NT2/D1 (cell line): ENCODE measurements around the gene ATXN7L2.

Source experiments
- DNase-seq: peaks from one replicate; pipeline ENCODE4 v3.0.0-alpha.2; 2011; ENCODE audit warnings: low read depth, low spot score
- H3K27me3 ChIP-seq: 2 replicates; pipeline ENCODE4 v1.6.0; 2011; ENCODE audit warnings: mild to moderate bottlenecking; ENCODE audit not compliant: insufficient read length, insufficient read depth
- H3K36me3 ChIP-seq: 2 replicates; pipeline ENCODE4 v1.6.1; 2011; ENCODE audit warnings: mild to moderate bottlenecking, low read length, mixed read lengths; ENCODE audit not compliant: insufficient read depth, insufficient read length
- H3K4me1 ChIP-seq: 2 replicates; pipeline ENCODE4 v1.5.1; 2011; ENCODE audit not compliant: insufficient read depth, insufficient read length
- H3K4me3 ChIP-seq: 2 replicates; pipeline ENCODE4 v1.5.1; 2011; ENCODE audit warnings: low read depth; ENCODE audit not compliant: insufficient read length
- H3K9ac ChIP-seq: 2 replicates; pipeline ENCODE4 v1.6.0; 2011; ENCODE audit warnings: low read depth; ENCODE audit not compliant: insufficient read length
- H3K9me3 ChIP-seq: 2 replicates; pipeline ENCODE4 v1.5.1; 2011; ENCODE audit warnings: mild to moderate bottlenecking, low read length; ENCODE audit not compliant: insufficient read depth
- SUZ12 ChIP-seq: IDR thresholded peaks from 2 replicates; pipeline ENCODE4 v1.6.1; 2011; ENCODE audit not compliant: insufficient read length, insufficient read depth; ENCODE audit errors: extremely low read depth
- YY1 ChIP-seq: IDR thresholded peaks from 2 replicates; pipeline ENCODE4 v1.6.1; 2011; ENCODE audit not compliant: insufficient read length, insufficient read depth
- ZNF274 ChIP-seq: IDR thresholded peaks from 2 replicates; pipeline ENCODE4 v1.6.1; 2011; ENCODE audit warnings: mild to moderate bottlenecking, low read depth, low read length

The ATXN7L2 gene

GRCh38 chr1:109478806-109479205 lies 4.9 kb upstream of the ATXN7L2 start:
- no peak for TF ChIP-seq SUZ12
- TF ChIP-seq ZNF274, result no peak
- TF ChIP-seq YY1, result no peak
- Histone ChIP-seq H3K4me1 (peaks cover 6% of the 10 kb centered on the region), H3K9me3 (no peaks in the 10 kb centered on the region), H3K27me3 (peaks cover 9% of the 10 kb centered on the region), H3K36me3 (no peaks in the 10 kb centered on the region), H3K4me3 (no peak overlapping the region), H3K9ac (no peak overlapping the region)
- DNase-seq, result no peak

GRCh38 chr1:109479311-109479710 lies 4.4 kb upstream of the ATXN7L2 start:
- peaks cover 9% of the 10 kb centered on the region for H3K27me3 ChIP-seq
- no peaks in the 10 kb centered on the region for H3K9me3 ChIP-seq
- no peak overlapping the region for H3K9ac ChIP-seq
- H3K4me1 ChIP-seq, result peaks cover 6% of the 10 kb centered on the region
- TF ChIP-seq SUZ12, result no peak
- TF ChIP-seq YY1, result no peak
- no peak for TF ChIP-seq ZNF274
- no peak for DNase-seq
- H3K36me3 ChIP-seq, result no peaks in the 10 kb centered on the region
- H3K4me3 ChIP-seq, result no peak overlapping the region

GRCh38 chr1:109479901-109480300 lies 3.8 kb upstream of the ATXN7L2 start:
- no peak for DNase-seq
- no peak overlapping the region for H3K4me3 ChIP-seq
- H3K27me3 ChIP-seq, result peaks cover 9% of the 10 kb centered on the region
- H3K9me3 ChIP-seq, result no peaks in the 10 kb centered on the region
- H3K4me1 ChIP-seq, result peaks cover 9% of the 10 kb centered on the region
- TF ChIP-seq ZNF274 (no peak), SUZ12 (no peak), YY1 (no peak)
- H3K36me3 ChIP-seq, result no peaks in the 10 kb centered on the region
- no peak overlapping the region for H3K9ac ChIP-seq

GRCh38 chr1:109481646-109482045 lies 2.1 kb upstream of the ATXN7L2 start:
- DNase-seq, result no peak
- peaks cover 9% of the 10 kb centered on the region for H3K27me3 ChIP-seq
- no peak overlapping the region for H3K4me3 ChIP-seq
- H3K4me1 ChIP-seq, result peaks cover 8% of the 10 kb centered on the region
- peaks cover 12% of the 10 kb centered on the region for H3K36me3 ChIP-seq
- H3K9ac ChIP-seq, result no peak overlapping the region
- no peak for TF ChIP-seq YY1
- no peak for TF ChIP-seq SUZ12
- TF ChIP-seq ZNF274, result no peak
- H3K9me3 ChIP-seq, result no peaks in the 10 kb centered on the region

- H3K4me1 ChIP-seq, result peaks cover 12% of the 10 kb centered on the region
- no peak for TF ChIP-seq YY1
- no peak for TF ChIP-seq SUZ12
- TF ChIP-seq ZNF274, result no peak
- no peak overlapping the region for H3K9ac ChIP-seq
- H3K4me3 ChIP-seq, result no peak overlapping the region
- DNase-seq, result no peak
- no peaks in the 10 kb centered on the region for H3K9me3 ChIP-seq
- H3K27me3 ChIP-seq, result peaks cover 9% of the 10 kb centered on the region
- peaks cover 16% of the 10 kb centered on the region for H3K36me3 ChIP-seq
Measured at GRCh38 chr1:109482242-109482641, 1.5 kb upstream of the ATXN7L2 start.

GRCh38 chr1:109482791-109483671 lies 674 bp upstream of the ATXN7L2 start:
- H3K9ac ChIP-seq, result peak overlapping the region; percentile 70
- no peak for DNase-seq
- H3K9me3 ChIP-seq, result no peaks in the 10 kb centered on the region
- H3K4me1 ChIP-seq, result peaks cover 13% of the 10 kb centered on the region
- TF ChIP-seq ZNF274 (no peak), SUZ12 (no peak), YY1 (no peak)
- H3K27me3 ChIP-seq, result peaks cover 9% of the 10 kb centered on the region
- H3K36me3 ChIP-seq, result peaks cover 24% of the 10 kb centered on the region
- H3K4me3 ChIP-seq, result peak overlapping the region; percentile 65

GRCh38 chr1:109484519-109484975 lies 842 bp downstream of the ATXN7L2 start:
- DNase-seq, result no peak

More at GRCh38 chr1:109484519-109484975, 842 bp downstream of the ATXN7L2 start:
- Histone ChIP-seq H3K4me3 (peak overlapping the region; percentile 83), H3K27me3 (peaks cover 9% of the 10 kb centered on the region), H3K9me3 (no peaks in the 10 kb centered on the region), H3K36me3 (peaks cover 39% of the 10 kb centered on the region), H3K9ac (peak overlapping the region; percentile 93), H3K4me1 (peaks cover 13% of the 10 kb centered on the region)
- no peak for TF ChIP-seq SUZ12
- no peak for TF ChIP-seq YY1
- TF ChIP-seq ZNF274, result no peak
